ENCODE data around the gene CDH23.

The CDH23 gene

DNA sequence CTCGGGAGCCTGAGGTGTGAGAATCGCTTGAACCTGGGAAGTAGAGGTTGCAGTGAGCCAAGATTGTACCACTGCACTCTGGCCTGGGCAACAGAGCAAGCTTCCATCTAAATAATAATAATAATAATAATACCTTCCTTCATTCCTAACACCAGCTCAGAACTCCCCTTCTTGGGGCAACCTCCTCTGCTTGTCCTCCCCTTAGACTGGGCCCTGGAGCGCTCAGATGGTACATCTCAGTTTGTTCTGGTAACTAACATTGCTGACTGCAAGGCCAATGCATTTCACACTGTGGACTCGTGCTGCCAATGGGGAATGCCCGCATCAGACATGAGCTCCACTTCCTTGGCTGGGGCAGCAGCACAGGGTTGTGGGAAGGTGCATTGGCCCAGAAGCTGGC lies 245.3 kb downstream of the CDH23 start:
- POLR2A ChIA-PET: no interaction called here
- CTCF ChIA-PET: interaction anchor here (0.7 to 1.5 kb wide), 2 partner anchors 20 to 57 kb away, joined by 5 to 8 read pairs; no protein-coding TSS in a partner anchor

GRCh38 chr10:71643904-71644303 lies 247.2 kb downstream of the CDH23 start:
- CTCF ChIA-PET: no interaction called here
- POLR2A ChIA-PET: no interaction called here
- no peak for DNase-seq (ENCODE audit: extremely low spot score)
- no peak for TF ChIP-seq ZNF384 (IDR thresholded peaks at IDR 0.05)
- TF ChIP-seq SP1 (IDR thresholded peaks at IDR 0.05): no peak
- TF ChIP-seq NFRKB (IDR thresholded peaks at IDR 0.05): no peak
- no peak for TF ChIP-seq CTBP1 (IDR thresholded peaks at IDR 0.05; ENCODE audit: borderline replicate concordance)
- TF ChIP-seq ARNT (IDR thresholded peaks at IDR 0.05): no peak
- TF ChIP-seq SUZ12 (IDR thresholded peaks at IDR 0.05): no peak

More for the DNA sequence above, 245.3 kb downstream of the CDH23 start:
- TF ChIP-seq NFRKB (IDR thresholded peaks at IDR 0.05) (no peak), FOXA1 (IDR thresholded peaks at IDR 0.05) (no peak), HDGF (IDR thresholded peaks at IDR 0.05; ENCODE audit: borderline replicate concordance) (no peak), FOXM1 (IDR thresholded peaks at IDR 0.05; ENCODE audit: borderline replicate concordance) (no peak), PKNOX1 (IDR thresholded peaks at IDR 0.05) (no peak), ELF4 (IDR thresholded peaks at IDR 0.05) (no peak), LEF1 (IDR thresholded peaks at IDR 0.05; ENCODE audit: borderline replicate concordance) (no peak), TARDBP (IDR thresholded peaks at IDR 0.05) (no peak), ARNT (IDR thresholded peaks at IDR 0.05) (no peak), BHLHE40 (IDR thresholded peaks at IDR 0.05; ENCODE audit: borderline replicate concordance) (no peak), CTBP1 (IDR thresholded peaks at IDR 0.05; ENCODE audit: borderline replicate concordance) (no peak), ZNF384 (IDR thresholded peaks at IDR 0.05) (no peak), L3MBTL2 (conservative IDR thresholded peaks at IDR 0.05) (no peak), SUZ12 (IDR thresholded peaks at IDR 0.05) (no peak), SP1 (IDR thresholded peaks at IDR 0.05) (no peak), FOXK2 (IDR thresholded peaks at IDR 0.05) (no peak)
- no peak for DNase-seq (ENCODE audit: extremely low spot score)

DNA sequence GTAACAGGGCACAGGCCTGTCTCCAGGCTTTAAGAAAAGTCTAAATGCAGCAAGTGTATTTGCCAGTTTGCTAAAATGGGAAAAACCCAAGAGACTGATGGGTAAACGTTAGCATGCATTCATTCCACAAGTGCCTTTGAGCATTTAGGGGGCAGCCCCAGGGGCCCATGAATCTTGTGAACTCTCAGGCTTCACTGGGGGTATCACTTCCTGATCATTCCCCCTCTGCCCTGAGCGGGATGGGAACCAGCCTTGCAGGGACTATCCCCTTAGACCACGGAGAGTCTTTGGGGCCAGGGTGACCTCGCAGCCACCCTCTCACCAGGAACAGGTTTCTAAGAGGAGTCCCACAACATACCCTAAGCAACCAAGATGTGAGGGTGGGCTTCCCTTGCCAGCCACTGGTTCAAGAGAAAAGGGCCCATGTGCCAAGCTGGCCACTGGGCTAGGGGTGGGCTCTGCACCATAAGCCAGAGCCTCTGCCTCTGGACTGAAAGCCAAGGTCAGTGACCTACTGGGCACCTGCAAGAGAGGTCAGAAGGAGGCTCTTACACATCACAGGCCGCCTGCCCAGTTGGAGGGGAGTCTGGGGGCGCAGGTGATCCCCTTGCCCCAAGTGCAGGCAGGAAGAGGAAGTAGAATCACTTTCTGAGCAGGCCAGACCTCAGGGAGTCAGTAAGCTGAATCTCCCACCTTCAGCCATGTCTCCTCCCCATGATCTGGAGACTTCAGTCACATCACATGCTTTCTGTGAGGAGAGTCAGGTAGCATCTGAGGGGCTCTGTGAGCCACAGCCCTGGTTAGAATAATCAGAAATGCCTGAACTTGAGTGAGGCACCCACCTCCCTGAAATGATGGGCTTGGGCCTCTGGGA lies 247.8 kb downstream of the CDH23 start:
- TF ChIP-seq ELF4 (IDR thresholded peaks at IDR 0.05) (no peak), ARNT (IDR thresholded peaks at IDR 0.05) (no peak), L3MBTL2 (conservative IDR thresholded peaks at IDR 0.05) (no peak), ZNF384 (IDR thresholded peaks at IDR 0.05) (no peak), FOXA1 (IDR thresholded peaks at IDR 0.05) (no peak), PKNOX1 (IDR thresholded peaks at IDR 0.05) (no peak), TARDBP (IDR thresholded peaks at IDR 0.05) (no peak), FOXK2 (IDR thresholded peaks at IDR 0.05) (no peak)
- DNase-seq (ENCODE audit: extremely low spot score): no peak
- ChIA-PET POLR2A (no interaction called here), CTCF (no interaction called here)

GRCh38 chr10:71645185-71645584 lies 248.5 kb downstream of the CDH23 start:
- no peak for DNase-seq (ENCODE audit: extremely low spot score)
- TF ChIP-seq SUZ12 (IDR thresholded peaks at IDR 0.05) (no peak), NFRKB (IDR thresholded peaks at IDR 0.05) (no peak), SP1 (IDR thresholded peaks at IDR 0.05) (no peak), TARDBP (IDR thresholded peaks at IDR 0.05) (no peak), LEF1 (IDR thresholded peaks at IDR 0.05; ENCODE audit: borderline replicate concordance) (no peak), CTBP1 (IDR thresholded peaks at IDR 0.05; ENCODE audit: borderline replicate concordance) (no peak)
- ChIA-PET POLR2A (no interaction called here), CTCF (no interaction called here)

GRCh38 chr10:71646037-71646436 lies 249.3 kb downstream of the CDH23 start:
- POLR2A ChIA-PET: no interaction called here
- no peak for DNase-seq (ENCODE audit: extremely low spot score)
- TF ChIP-seq HDGF (IDR thresholded peaks at IDR 0.05; ENCODE audit: borderline replicate concordance) (no peak), BHLHE40 (IDR thresholded peaks at IDR 0.05; ENCODE audit: borderline replicate concordance) (no peak), CTBP1 (IDR thresholded peaks at IDR 0.05; ENCODE audit: borderline replicate concordance) (no peak), LEF1 (IDR thresholded peaks at IDR 0.05; ENCODE audit: borderline replicate concordance) (no peak), NFRKB (IDR thresholded peaks at IDR 0.05) (no peak), ZNF384 (IDR thresholded peaks at IDR 0.05) (no peak), TARDBP (IDR thresholded peaks at IDR 0.05) (no peak), PKNOX1 (IDR thresholded peaks at IDR 0.05) (no peak), SP1 (IDR thresholded peaks at IDR 0.05) (no peak), L3MBTL2 (conservative IDR thresholded peaks at IDR 0.05) (no peak), SUZ12 (IDR thresholded peaks at IDR 0.05) (no peak), ARNT (IDR thresholded peaks at IDR 0.05) (no peak), FOXA1 (IDR thresholded peaks at IDR 0.05) (no peak), FOXK2 (IDR thresholded peaks at IDR 0.05) (no peak), ELF4 (IDR thresholded peaks at IDR 0.05) (no peak)
- CTCF ChIA-PET: interaction anchor here (1.4 kb wide), 1 partner anchor 19 kb away, joined by 3 read pairs; no protein-coding TSS in a partner anchor

- CTCF ChIA-PET: interaction anchor here (1.4 kb wide), 1 partner anchor 18 kb away, joined by 3 read pairs; no protein-coding TSS in a partner anchor
- POLR2A ChIA-PET: no interaction called here
- no peak for DNase-seq (ENCODE audit: extremely low spot score)
- TF ChIP-seq PKNOX1 (IDR thresholded peaks at IDR 0.05) (no peak), FOXK2 (IDR thresholded peaks at IDR 0.05) (no peak), TARDBP (IDR thresholded peaks at IDR 0.05) (no peak), NFRKB (IDR thresholded peaks at IDR 0.05) (no peak), BHLHE40 (IDR thresholded peaks at IDR 0.05; ENCODE audit: borderline replicate concordance) (no peak), ZNF384 (IDR thresholded peaks at IDR 0.05) (no peak), L3MBTL2 (conservative IDR thresholded peaks at IDR 0.05) (no peak), FOXM1 (IDR thresholded peaks at IDR 0.05; ENCODE audit: borderline replicate concordance) (no peak), HDGF (IDR thresholded peaks at IDR 0.05; ENCODE audit: borderline replicate concordance) (no peak), ELF4 (IDR thresholded peaks at IDR 0.05) (no peak), SUZ12 (IDR thresholded peaks at IDR 0.05) (no peak), FOXA1 (IDR thresholded peaks at IDR 0.05) (no peak), CTBP1 (IDR thresholded peaks at IDR 0.05; ENCODE audit: borderline replicate concordance) (no peak), LEF1 (IDR thresholded peaks at IDR 0.05; ENCODE audit: borderline replicate concordance) (no peak)
Observed at GRCh38 chr10:71646592-71647292, 250.0 kb downstream of the CDH23 start.

Measured in HEK293T (cell line).